Ovary (tissue), 9 donors: ENCODE measurements around the gene NOP9. TPM values are rescaled to one million over a fixed set of nuclear protein-coding genes. Genes with fewer than 3 reads are reported as not detected.

Source experiments
- DNase-seq, 5 donors: peaks; one replicate each; pipeline ENCODE4 v3.0.0-alpha.2; 2019 to 2020
- H3K27ac ChIP-seq, 2 donors: fragments of 200-600 bp; one replicate each; pipeline versions ENCODE4 v1.5.1 to v1.8.0; 2019 to 2022
- H3K27me3 ChIP-seq: fragments of 200-600 bp; one replicate; pipeline ENCODE4 v1.8.0; 2022
- H3K36me3 ChIP-seq: fragments of 200-600 bp; sonication (generic); one replicate; pipeline ENCODE4 v1.5.1; 2019
- H3K4me1 ChIP-seq: one replicate; pipeline ENCODE4 v1.8.1; 2013; ENCODE audit warnings: mild to moderate bottlenecking, moderate library complexity; ENCODE audit not compliant: insufficient read depth
- H3K4me3 ChIP-seq: fragments of 200-600 bp; sonication (generic); one replicate; pipeline ENCODE4 v1.5.1; 2017
- H3K9me3 ChIP-seq, 2 donors: fragments of 200-600 bp in 1 of 2; sonication (generic) in 1 of 2; one replicate each; pipeline versions ENCODE4 v1.5.1 to v1.8.1; 2013 to 2019; ENCODE audit warnings: mild to moderate bottlenecking in 1 of 2, moderate library complexity in 1 of 2
- CTCF ChIP-seq, 3 donors: fragments of 450-650 bp in 2 of 3; fragments of 200-600 bp in 1 of 3; IDR thresholded peaks; one replicate each; pipeline versions ENCODE4 v1.5.1 to v1.8.0; 2016 to 2022; ENCODE audit warnings: antibody characterized with exemption in 3 of 3, mild to moderate bottlenecking in 1 of 3
- EP300 ChIP-seq: sonication (generic); formaldehyde crosslinking; IDR thresholded peaks from one replicate; pipeline ENCODE4 v1.6.1; 2017; ENCODE audit warnings: antibody characterized with exemption
- POLR2A ChIP-seq: fragments of 450-650 bp; IDR thresholded peaks from one replicate; pipeline ENCODE4 v1.6.1; 2017; ENCODE audit warnings: antibody characterized with exemption, mild to moderate bottlenecking, moderate library complexity
- WGBS, 3 donors: extraction: QIAGEN DNeasy Blood & Tissue Kit in 1 of 3; methylation state at CpG; one replicate each; pipeline versions ENCODE4 v1.1.5 to v1.1.7; 2013 to 2017; 5-methylcytosine and 5-hydroxymethylcytosine counted together
- intact Hi-C, 4 donors: fragments of 100-400 bp; cut with DNase I; formaldehyde crosslinking; loops; one replicate each; pipeline versions ENCODE4 v1.11.0 to v1.15.1; 2022 to 2023
- polyA plus RNA-seq, 2 donors: library from polyadenylated mRNA; stranded (reverse); fragments of 200-250 nt in 1 of 2; fragments of 350-450 nt in 1 of 2; fragmentation: Illumina TruSeq in 1 of 2; extraction: RNeasy Lipid Tissue Mini Kit (QIAGEN cat#74804) in 1 of 2; gene quantifications; one replicate each; pipeline ENCODE4 v1.2.3, GENCODE V29; 2013 to 2014
- total RNA-seq, 7 donors: library from RNA; depleted of rRNA in 2 of 7; stranded (reverse); fragments of >200 nt in 2 of 7; fragmentation: NEBNext Ultra II Directional in 3 of 7; extraction: Animal tissue kit (Norgen Biotek cat#: 25700) in 3 of 7; gene quantifications; one replicate each; pipeline versions ENCODE4 v1.1.0 to v1.2.4, GENCODE V29; 2016 to 2023
- donor health status: DM: no; HTN: no; CAD: no; lungs with moderate emphysema.
- donor health status: DM: no; HTN: no; CAD: no.
- donor health status: Bipolar disorder and iron deficiency.
- donor health status: DM: yes; HTN: yes; CAD: no.
- donor health status: DM: no; HTN: no; CAD: no.
- donor health status: DM: yes; HTN: yes; CAD: no.

The NOP9 gene
- total and polyA plus RNA-seq, 9 donors, result 9.2 to 28.6 (median 22.1) TPM

- H3K36me3 ChIP-seq, result no peaks in the 10 kb centered on the region
- no peak overlapping the region for H3K4me3 ChIP-seq
- peak in 1 of 5 donors; percentile 17 for DNase-seq
- 31 to 42% (median 35%) methylated on average over 4 of the region's 4 CpGs for WGBS, 3 donors
- H3K9me3 ChIP-seq, result no peaks in the 10 kb centered on the region
- peaks cover 3% of the 10 kb centered on the region for H3K4me1 ChIP-seq
- no peaks in the 10 kb centered on the region for H3K27me3 ChIP-seq
- intact Hi-C loops, result no loop called here
- TF ChIP-seq POLR2A, result no peak
- no peak for TF ChIP-seq CTCF (IDR thresholded peaks at IDR 0.05)
- no peak for TF ChIP-seq EP300
- H3K27ac ChIP-seq, result no peak overlapping the region
Observed at GRCh38 chr14:24256960-24257359, 42.7 kb upstream of the NOP9 start.

GRCh38 chr14:24258119-24258518 lies 41.5 kb upstream of the NOP9 start:
- Histone ChIP-seq H3K9me3 (no peaks in the 10 kb centered on the region), H3K27ac (no peak overlapping the region), H3K4me1 (peaks cover 3% of the 10 kb centered on the region), H3K4me3 (no peak overlapping the region), H3K36me3 (no peaks in the 10 kb centered on the region), H3K27me3 (no peaks in the 10 kb centered on the region)
- no peak for TF ChIP-seq CTCF (IDR thresholded peaks at IDR 0.05)
- no peak for TF ChIP-seq EP300
- no peak for TF ChIP-seq POLR2A
- intact Hi-C loops, result no loop called here
- 75 to 79% (median 76%) methylated on average over 9 of the region's 9 CpGs for WGBS, 3 donors
- DNase-seq, result peak in 1 of 5 donors; percentile 19

GRCh38 chr14:24258548-24259265 lies 40.9 kb upstream of the NOP9 start:
- TF ChIP-seq POLR2A (no peak), EP300 (no peak), CTCF (IDR thresholded peaks at IDR 0.05) (no peak)
- peak in 1 of 5 donors; percentile 26 for DNase-seq
- H3K4me3 ChIP-seq, result no peak overlapping the region
- no peak overlapping the region for H3K27ac ChIP-seq
- H3K9me3 ChIP-seq, result no peaks in the 10 kb centered on the region
- WGBS, 3 donors, result 83 to 88% (median 87%) methylated on average over 18 of the region's 18 CpGs
- no peaks in the 10 kb centered on the region for H3K36me3 ChIP-seq
- intact Hi-C loops, result no loop called here
- H3K27me3 ChIP-seq, result no peaks in the 10 kb centered on the region
- H3K4me1 ChIP-seq, result peaks cover 3% of the 10 kb centered on the region

- WGBS, 3 donors, result 49 to 62% (median 51%) methylated on average over 16 of the region's 16 CpGs
- intact Hi-C loops, result no loop called here
- Histone ChIP-seq H3K27ac (no peak overlapping the region), H3K4me3 (no peak overlapping the region), H3K27me3 (no peaks in the 10 kb centered on the region), H3K9me3 (no peaks in the 10 kb centered on the region), H3K36me3 (no peaks in the 10 kb centered on the region), H3K4me1 (peaks cover 3% of the 10 kb centered on the region)
- TF ChIP-seq CTCF (IDR thresholded peaks at IDR 0.05), result no peak
- DNase-seq, result peak in 4 of 5 donors; percentile 36 to 66 (median 49)
Observed at GRCh38 chr14:24259282-24260025, 40.2 kb upstream of the NOP9 start.
